Measurements from ENCODE around the gene CA10.

- no peak for TF ChIP-seq EZH2 (IDR thresholded peaks at IDR 0.05; ENCODE audit: low read length, missing control alignments)
- no peak for TF ChIP-seq CTCF (conservative IDR thresholded peaks at IDR 0.05 in 1 of 2, IDR thresholded peaks at IDR 0.05 in 1 of 2; ENCODE audit: low read depth in 1 of 2, low read length in 2 of 2)
These were observed 356.0 kb downstream of the CA10 start for GRCh38 chr17:51802544-51802943.
